ENCODE measurements around the gene ARL14EPL. TPM values are rescaled to one million over a fixed set of nuclear protein-coding genes. Genes with fewer than 3 reads are reported as not detected.

Gene ARL14EPL
- total and polyA plus RNA-seq, 4 donors, result not detected

- no peaks in the 10 kb centered on the region for H3K4me1 ChIP-seq (ENCODE audit: control insufficient read depth, insufficient read depth, low read length)
- no peak overlapping the region for H3K4me3 ChIP-seq (ENCODE audit: low read depth, low read length)
- H3K27ac ChIP-seq (ENCODE audit: low read depth, low read length), result no peak overlapping the region
- H3K9me3 ChIP-seq (ENCODE audit: control insufficient read depth, insufficient read depth, low read length), result no peaks in the 10 kb centered on the region
- no CpG with 5 or more reads among the region's 3 CpGs for WGBS (ENCODE audit: insufficient coverage)
- H3K36me3 ChIP-seq (ENCODE audit: control insufficient read depth, insufficient read depth, low read length), result no peaks in the 10 kb centered on the region
- no peaks in the 10 kb centered on the region for H3K27me3 ChIP-seq (ENCODE audit: control insufficient read depth, insufficient read depth, low read length)
- DNase-seq (ENCODE audit: low read depth in 4 of 6, low spot score in 6 of 6), result no peak
Observed at GRCh38 chr5:116044073-116044472, 11.8 kb downstream of the ARL14EPL start.

GRCh38 chr5:116045821-116046220 is 13.5 kb downstream of the ARL14EPL start:
- WGBS (ENCODE audit: insufficient coverage), result no CpG with 5 or more reads among the region's 2 CpGs
- H3K27ac ChIP-seq (ENCODE audit: low read depth, low read length), result no peak overlapping the region
- no peak for DNase-seq (ENCODE audit: low read depth in 4 of 6, low spot score in 6 of 6)
- no peaks in the 10 kb centered on the region for H3K36me3 ChIP-seq (ENCODE audit: control insufficient read depth, insufficient read depth, low read length)
- H3K9me3 ChIP-seq (ENCODE audit: control insufficient read depth, insufficient read depth, low read length), result no peaks in the 10 kb centered on the region
- no peak overlapping the region for H3K4me3 ChIP-seq (ENCODE audit: low read depth, low read length)
- no peaks in the 10 kb centered on the region for H3K27me3 ChIP-seq (ENCODE audit: control insufficient read depth, insufficient read depth, low read length)
- no peaks in the 10 kb centered on the region for H3K4me1 ChIP-seq (ENCODE audit: control insufficient read depth, insufficient read depth, low read length)

GRCh38 chr5:116046261-116046660 is 14.0 kb downstream of the ARL14EPL start:
- no peaks in the 10 kb centered on the region for H3K4me1 ChIP-seq (ENCODE audit: control insufficient read depth, insufficient read depth, low read length)
- no peaks in the 10 kb centered on the region for H3K27me3 ChIP-seq (ENCODE audit: control insufficient read depth, insufficient read depth, low read length)
- no CpG with 5 or more reads among the region's 3 CpGs for WGBS (ENCODE audit: insufficient coverage)
- no peak overlapping the region for H3K4me3 ChIP-seq (ENCODE audit: low read depth, low read length)
- no peaks in the 10 kb centered on the region for H3K36me3 ChIP-seq (ENCODE audit: control insufficient read depth, insufficient read depth, low read length)
- H3K9me3 ChIP-seq (ENCODE audit: control insufficient read depth, insufficient read depth, low read length), result no peaks in the 10 kb centered on the region
- DNase-seq (ENCODE audit: low read depth in 4 of 6, low spot score in 6 of 6), result no peak
- H3K27ac ChIP-seq (ENCODE audit: low read depth, low read length), result no peak overlapping the region

GRCh38 chr5:116046823-116047222 is 14.6 kb downstream of the ARL14EPL start:
- Histone ChIP-seq H3K4me1 (ENCODE audit: control insufficient read depth, insufficient read depth, low read length) (no peaks in the 10 kb centered on the region), H3K36me3 (ENCODE audit: control insufficient read depth, insufficient read depth, low read length) (no peaks in the 10 kb centered on the region), H3K4me3 (ENCODE audit: low read depth, low read length) (no peak overlapping the region), H3K9me3 (ENCODE audit: control insufficient read depth, insufficient read depth, low read length) (no peaks in the 10 kb centered on the region), H3K27ac (ENCODE audit: low read depth, low read length) (no peak overlapping the region), H3K27me3 (ENCODE audit: control insufficient read depth, insufficient read depth, low read length) (no peaks in the 10 kb centered on the region)
- 88% methylated on average over 1 of the region's 2 CpGs for WGBS (ENCODE audit: insufficient coverage)
- no peak for DNase-seq (ENCODE audit: low read depth in 4 of 6, low spot score in 6 of 6)

GRCh38 chr5:116058346-116058936 is 26.2 kb downstream of the ARL14EPL start:
- Histone ChIP-seq H3K4me1 (ENCODE audit: control insufficient read depth, insufficient read depth, low read length) (no peaks in the 10 kb centered on the region), H3K9me3 (ENCODE audit: control insufficient read depth, insufficient read depth, low read length) (no peaks in the 10 kb centered on the region), H3K4me3 (ENCODE audit: low read depth, low read length) (no peak overlapping the region), H3K36me3 (ENCODE audit: control insufficient read depth, insufficient read depth, low read length) (no peaks in the 10 kb centered on the region), H3K27ac (ENCODE audit: low read depth, low read length) (no peak overlapping the region), H3K27me3 (ENCODE audit: control insufficient read depth, insufficient read depth, low read length) (no peaks in the 10 kb centered on the region)
- WGBS (ENCODE audit: insufficient coverage), result 93% methylated on average over 11 of the region's 13 CpGs
- DNase-seq (ENCODE audit: low read depth in 4 of 6, low spot score in 6 of 6), result no peak

GRCh38 chr5:116062352-116062751 is 30.1 kb downstream of the ARL14EPL start:
- Histone ChIP-seq H3K4me3 (ENCODE audit: low read depth, low read length) (no peak overlapping the region), H3K36me3 (ENCODE audit: control insufficient read depth, insufficient read depth, low read length) (no peaks in the 10 kb centered on the region), H3K27ac (ENCODE audit: low read depth, low read length) (no peak overlapping the region), H3K4me1 (ENCODE audit: control insufficient read depth, insufficient read depth, low read length) (no peaks in the 10 kb centered on the region), H3K9me3 (ENCODE audit: control insufficient read depth, insufficient read depth, low read length) (no peaks in the 10 kb centered on the region), H3K27me3 (ENCODE audit: control insufficient read depth, insufficient read depth, low read length) (no peaks in the 10 kb centered on the region)
- WGBS (ENCODE audit: insufficient coverage), result no CpG with 5 or more reads among the region's 2 CpGs
- DNase-seq (ENCODE audit: low read depth in 4 of 6, low spot score in 6 of 6), result no peak

GRCh38 chr5:116063950-116064349 is 31.7 kb downstream of the ARL14EPL start:
- WGBS (ENCODE audit: insufficient coverage), result 82% methylated on average over 2 of the region's 3 CpGs
- Histone ChIP-seq H3K27me3 (ENCODE audit: control insufficient read depth, insufficient read depth, low read length) (no peaks in the 10 kb centered on the region), H3K9me3 (ENCODE audit: control insufficient read depth, insufficient read depth, low read length) (no peaks in the 10 kb centered on the region), H3K27ac (ENCODE audit: low read depth, low read length) (no peak overlapping the region), H3K4me1 (ENCODE audit: control insufficient read depth, insufficient read depth, low read length) (no peaks in the 10 kb centered on the region), H3K4me3 (ENCODE audit: low read depth, low read length) (no peak overlapping the region), H3K36me3 (ENCODE audit: control insufficient read depth, insufficient read depth, low read length) (no peaks in the 10 kb centered on the region)
- peak in 1 of 6 donors; percentile 24 for DNase-seq (ENCODE audit: low read depth in 4 of 6, low spot score in 6 of 6)

- no peaks in the 10 kb centered on the region for H3K36me3 ChIP-seq (ENCODE audit: control insufficient read depth, insufficient read depth, low read length)
- H3K27ac ChIP-seq (ENCODE audit: low read depth, low read length), result no peak overlapping the region
- DNase-seq (ENCODE audit: low read depth in 4 of 6, low spot score in 6 of 6), result peak; percentile 26 to 88 (median 56)
- H3K27me3 ChIP-seq (ENCODE audit: control insufficient read depth, insufficient read depth, low read length), result peaks cover 2% of the 10 kb centered on the region
- H3K9me3 ChIP-seq (ENCODE audit: control insufficient read depth, insufficient read depth, low read length), result no peaks in the 10 kb centered on the region
- 55% methylated on average over 3 of the region's 4 CpGs for WGBS (ENCODE audit: insufficient coverage)
- H3K4me3 ChIP-seq (ENCODE audit: low read depth, low read length), result no peak overlapping the region
- no peaks in the 10 kb centered on the region for H3K4me1 ChIP-seq (ENCODE audit: control insufficient read depth, insufficient read depth, low read length)
Observed at GRCh38 chr5:116068028-116068632, 35.9 kb downstream of the ARL14EPL start.

GRCh38 chr5:116071211-116071610 is 38.9 kb downstream of the ARL14EPL start:
- DNase-seq (ENCODE audit: low read depth in 4 of 6, low spot score in 6 of 6), result no peak
- no CpG with 5 or more reads among the region's 1 CpG for WGBS (ENCODE audit: insufficient coverage)
- Histone ChIP-seq H3K9me3 (ENCODE audit: control insufficient read depth, insufficient read depth, low read length) (no peaks in the 10 kb centered on the region), H3K36me3 (ENCODE audit: control insufficient read depth, insufficient read depth, low read length) (no peaks in the 10 kb centered on the region), H3K4me3 (ENCODE audit: low read depth, low read length) (no peak overlapping the region), H3K27ac (ENCODE audit: low read depth, low read length) (no peak overlapping the region), H3K27me3 (ENCODE audit: control insufficient read depth, insufficient read depth, low read length) (peaks cover 2% of the 10 kb centered on the region), H3K4me1 (ENCODE audit: control insufficient read depth, insufficient read depth, low read length) (no peaks in the 10 kb centered on the region)

- H3K4me1 ChIP-seq (ENCODE audit: control insufficient read depth, insufficient read depth, low read length), result no peaks in the 10 kb centered on the region
- H3K36me3 ChIP-seq (ENCODE audit: control insufficient read depth, insufficient read depth, low read length), result no peaks in the 10 kb centered on the region
- no peaks in the 10 kb centered on the region for H3K9me3 ChIP-seq (ENCODE audit: control insufficient read depth, insufficient read depth, low read length)
- no peaks in the 10 kb centered on the region for H3K27me3 ChIP-seq (ENCODE audit: control insufficient read depth, insufficient read depth, low read length)
- no peak for DNase-seq (ENCODE audit: low read depth in 4 of 6, low spot score in 6 of 6)
- no peak overlapping the region for H3K27ac ChIP-seq (ENCODE audit: low read depth, low read length)
- no peak overlapping the region for H3K4me3 ChIP-seq (ENCODE audit: low read depth, low read length)
- WGBS (ENCODE audit: insufficient coverage), result 64% methylated on average over 3 of the region's 6 CpGs
Observed at GRCh38 chr5:116075191-116075831, 43.0 kb downstream of the ARL14EPL start.
